ENCODE data around the gene AHCYL2. TPM values are rescaled to one million over a fixed set of nuclear protein-coding genes. Genes with fewer than 3 reads are reported as not detected.

Gene AHCYL2
- total RNA-seq, 2 experiments from 2014 or later = 7.0 to 7.6 TPM

Other genes starting within 250 kb of the AHCYL2 start
- gene TNPO3, start 169.9 kb upstream of the AHCYL2 start, total RNA-seq = 10 to 100 TPM; 75.1 to 75.8 TPM
- gene TSPAN33, start 80.3 kb upstream of the AHCYL2 start, total RNA-seq = 10 to 100 TPM; 17.7 to 19.2 TPM
- gene SMO, start 36.4 kb upstream of the AHCYL2 start, total RNA-seq = under 1 TPM; 0.25 to 0.70 TPM
- gene STRIP2, start 209.4 kb downstream of the AHCYL2 start, total RNA-seq = 10 to 100 TPM; 27.8 to 28.9 TPM

All from activated CD8-positive, alpha-beta memory T cell treated with anti-CD3 and anti-CD28 coated beads for 36 hours (primary cell).